ENCODE measurements around the gene WNT9A. TPM values are rescaled to one million over a fixed set of nuclear protein-coding genes. Genes with fewer than 3 reads are reported as not detected.

WNT9A gene
- polyA plus RNA-seq, 1 of the 3 experiments (the other 2 are of a cell fraction), result 0.31 TPM

DNA sequence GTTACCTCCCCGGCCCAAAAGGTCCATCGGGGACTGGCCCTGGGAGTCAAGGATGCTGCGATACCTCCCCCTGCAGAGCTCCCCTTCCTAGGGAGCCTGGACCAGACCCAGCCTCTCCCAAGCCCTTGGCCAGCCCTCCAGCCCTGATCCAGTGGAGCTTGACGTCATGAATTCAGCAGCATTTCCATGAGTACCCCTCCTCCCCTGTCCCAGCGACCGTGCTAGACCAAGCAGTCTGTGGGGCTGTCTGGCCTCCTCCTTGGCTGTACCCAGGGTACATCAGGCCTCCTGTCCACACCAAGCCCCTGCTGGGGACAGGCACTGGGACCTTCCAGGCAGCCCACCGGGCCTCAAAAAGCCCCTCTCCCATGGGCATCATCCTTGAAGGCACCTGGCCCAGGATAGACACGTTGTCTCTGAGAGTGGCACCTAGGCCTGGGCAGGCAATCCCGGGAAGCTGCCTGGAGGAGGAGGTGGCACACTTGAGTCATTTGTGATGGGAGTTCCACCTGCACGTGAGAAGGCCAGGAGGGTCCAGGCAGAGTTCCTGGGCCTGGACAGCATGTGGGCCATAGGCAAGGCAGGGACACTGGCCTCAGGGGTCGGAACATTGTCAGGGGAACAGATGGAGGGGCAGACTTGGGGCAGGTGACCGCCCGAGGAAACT, 46.4 kb downstream of the WNT9A start:
- Histone ChIP-seq H3K9me2 (no peaks in the 10 kb centered on the region), H3K27ac (ENCODE audit: low read depth in 2 of 2, low read length in 1 of 2) (no peak overlapping the region), H2AFZ (ENCODE audit: low read depth) (no peak overlapping the region), H3K79me2 (ENCODE audit: insufficient read depth) (no peaks in the 10 kb centered on the region), H3K4me3 (ENCODE audit: low read depth in 2 of 2, low read length in 1 of 2) (no peak overlapping the region), H3K9ac (no peak overlapping the region), H3K9me3 (no peaks in the 10 kb centered on the region), H3K36me3 (replicated peaks in 1 of 2; ENCODE audit: control insufficient read depth in 1 of 2, insufficient read depth in 2 of 2, low read length in 1 of 2) (no peaks in the 10 kb centered on the region), H3F3A (replicated peaks; ENCODE audit: insufficient read depth) (no peaks in the 10 kb centered on the region), H3K27me3 (ENCODE audit: insufficient read depth) (no peaks in the 10 kb centered on the region), H4K20me1 (ENCODE audit: insufficient read depth) (no peaks in the 10 kb centered on the region), H3K4me1 (ENCODE audit: control insufficient read depth in 1 of 2, insufficient read depth in 2 of 2, low read depth in 1 of 2, low read length in 1 of 2) (no peaks in the 10 kb centered on the region), H3K4me2 (no peak overlapping the region)
- CTCF ChIA-PET, result interaction anchor here (0.7 to 1.3 kb wide), 2 partner anchors 15 to 139 kb away, joined by 3 read pairs; no protein-coding TSS in a partner anchor
- no peak for DNase-seq
- TF ChIP-seq GABPA (IDR thresholded peaks at IDR 0.05; ENCODE audit: low read depth), result no peak
- TF ChIP-seq ELF1 (IDR thresholded peaks at IDR 0.05), result no peak
- TF ChIP-seq JUND (IDR thresholded peaks at IDR 0.05), result no peak
- TF ChIP-seq YY1 (IDR thresholded peaks at IDR 0.05; ENCODE audit: low read depth), result no peak
- no peak for TF ChIP-seq EZH2phosphoT487 (IDR thresholded peaks at IDR 0.05; ENCODE audit: borderline replicate concordance, low read depth)
- no peak for TF ChIP-seq FOXM1 (IDR thresholded peaks at IDR 0.05; ENCODE audit: low read depth)
- TF ChIP-seq, protein P1, sequence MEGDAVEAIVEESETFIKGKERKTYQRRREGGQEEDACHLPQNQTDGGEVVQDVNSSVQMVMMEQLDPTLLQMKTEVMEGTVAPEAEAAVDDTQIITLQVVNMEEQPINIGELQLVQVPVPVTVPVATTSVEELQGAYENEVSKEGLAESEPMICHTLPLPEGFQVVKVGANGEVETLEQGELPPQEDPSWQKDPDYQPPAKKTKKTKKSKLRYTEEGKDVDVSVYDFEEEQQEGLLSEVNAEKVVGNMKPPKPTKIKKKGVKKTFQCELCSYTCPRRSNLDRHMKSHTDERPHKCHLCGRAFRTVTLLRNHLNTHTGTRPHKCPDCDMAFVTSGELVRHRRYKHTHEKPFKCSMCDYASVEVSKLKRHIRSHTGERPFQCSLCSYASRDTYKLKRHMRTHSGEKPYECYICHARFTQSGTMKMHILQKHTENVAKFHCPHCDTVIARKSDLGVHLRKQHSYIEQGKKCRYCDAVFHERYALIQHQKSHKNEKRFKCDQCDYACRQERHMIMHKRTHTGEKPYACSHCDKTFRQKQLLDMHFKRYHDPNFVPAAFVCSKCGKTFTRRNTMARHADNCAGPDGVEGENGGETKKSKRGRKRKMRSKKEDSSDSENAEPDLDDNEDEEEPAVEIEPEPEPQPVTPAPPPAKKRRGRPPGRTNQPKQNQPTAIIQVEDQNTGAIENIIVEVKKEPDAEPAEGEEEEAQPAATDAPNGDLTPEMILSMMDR (IDR thresholded peaks at IDR 0.05), result no peak
- TF ChIP-seq RCOR1 (IDR thresholded peaks at IDR 0.05; ENCODE audit: low read length), result no peak
- TF ChIP-seq SIN3A (IDR thresholded peaks at IDR 0.05; ENCODE audit: borderline replicate concordance, low read depth, low read length), result no peak
- no peak for TF ChIP-seq RAD21 (IDR thresholded peaks at IDR 0.05; ENCODE audit: low read length)
- no peak for TF ChIP-seq MXI1 (IDR thresholded peaks at IDR 0.05; ENCODE audit: low read depth, low read length)
- no peak for TF ChIP-seq NRF1 (IDR thresholded peaks at IDR 0.05; ENCODE audit: low read depth, low read length)
- no peak for TF ChIP-seq POLR2AphosphoS5 (IDR thresholded peaks at IDR 0.05; ENCODE audit: low read depth, low read length)
- TF ChIP-seq, protein P2, sequence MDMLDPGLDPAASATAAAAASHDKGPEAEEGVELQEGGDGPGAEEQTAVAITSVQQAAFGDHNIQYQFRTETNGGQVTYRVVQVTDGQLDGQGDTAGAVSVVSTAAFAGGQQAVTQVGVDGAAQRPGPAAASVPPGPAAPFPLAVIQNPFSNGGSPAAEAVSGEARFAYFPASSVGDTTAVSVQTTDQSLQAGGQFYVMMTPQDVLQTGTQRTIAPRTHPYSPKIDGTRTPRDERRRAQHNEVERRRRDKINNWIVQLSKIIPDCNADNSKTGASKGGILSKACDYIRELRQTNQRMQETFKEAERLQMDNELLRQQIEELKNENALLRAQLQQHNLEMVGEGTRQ (IDR thresholded peaks at IDR 0.05; ENCODE audit: borderline replicate concordance, low read depth, low read length), result no peak
- TF ChIP-seq FOXJ3 (CRISPR knock-in tag; IDR thresholded peaks at IDR 0.05), result no peak
- TF ChIP-seq, protein P3, sequence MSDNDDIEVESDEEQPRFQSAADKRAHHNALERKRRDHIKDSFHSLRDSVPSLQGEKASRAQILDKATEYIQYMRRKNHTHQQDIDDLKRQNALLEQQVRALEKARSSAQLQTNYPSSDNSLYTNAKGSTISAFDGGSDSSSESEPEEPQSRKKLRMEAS (IDR thresholded peaks at IDR 0.05; ENCODE audit: low read depth), result no peak
- TF ChIP-seq, protein P4, sequence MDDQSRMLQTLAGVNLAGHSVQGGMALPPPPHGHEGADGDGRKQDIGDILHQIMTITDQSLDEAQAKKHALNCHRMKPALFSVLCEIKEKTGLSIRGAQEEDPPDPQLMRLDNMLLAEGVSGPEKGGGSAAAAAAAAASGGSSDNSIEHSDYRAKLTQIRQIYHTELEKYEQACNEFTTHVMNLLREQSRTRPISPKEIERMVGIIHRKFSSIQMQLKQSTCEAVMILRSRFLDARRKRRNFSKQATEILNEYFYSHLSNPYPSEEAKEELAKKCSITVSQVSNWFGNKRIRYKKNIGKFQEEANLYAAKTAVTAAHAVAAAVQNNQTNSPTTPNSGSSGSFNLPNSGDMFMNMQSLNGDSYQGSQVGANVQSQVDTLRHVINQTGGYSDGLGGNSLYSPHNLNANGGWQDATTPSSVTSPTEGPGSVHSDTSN (IDR thresholded peaks at IDR 0.05), result no peak
- 62% methylated on average over 9 of the region's 13 CpGs for WGBS (ENCODE audit: low lambda C conversion rate)
- POLR2A ChIA-PET, result no interaction called here

All from SK-N-SH (cell line).